H1 (cell line): ENCODE results near the gene POLE3. TPM values are rescaled to one million over a fixed set of nuclear protein-coding genes. Genes with fewer than 3 reads are reported as not detected.

Experiments used
- CTCF ChIA-PET: fragments of 300-600 bp; sonication (Branson Sonifier 250); formaldehyde crosslinking; loops from one replicate; lab custom pipeline; 2021; ENCODE audit not compliant: partially characterized antibody; lab: Charles Lee
- POLR2A ChIA-PET: fragments of 300-600 bp; sonication (Branson Sonifier 250); formaldehyde crosslinking; loops from one replicate; lab custom pipeline; 2021; ENCODE audit warnings: inconsistent platforms; ENCODE audit not compliant: partially characterized antibody; lab: Charles Lee
- DNase-seq, 2 experiments: peaks; one replicate each; pipeline versions ENCODE4 v3.0.0 to v3.0.0-alpha.2; 2010 to 2022; ENCODE audit warnings: low spot score in 2 of 2, low read depth in 1 of 2, mixed read lengths in 1 of 2
- FAIRE-seq: peaks from 2 replicates; lab custom pipeline; 2011; peaks lifted over from hg19 to GRCh38; lab: Jason Lieb, UNC
- H2AFZ ChIP-seq: 2 replicates; pipeline ENCODE4 v1.8.1; 2012; ENCODE audit warnings: low read length, inconsistent platforms
- H2AK5ac ChIP-seq: 2 replicates; pipeline ENCODE4 v1.6.1; 2013; ENCODE audit warnings: low read depth, low read length
- H2BK120ac ChIP-seq: replicated peaks from 2 replicates; pipeline ENCODE3; 2013; ENCODE audit warnings: low read depth, low read length, inconsistent platforms
- H2BK12ac ChIP-seq: 2 replicates; pipeline ENCODE4 v1.6.1; 2013; ENCODE audit warnings: low read depth, low read length
- H2BK15ac ChIP-seq: 2 replicates; pipeline ENCODE4 v1.6.1; 2013; ENCODE audit warnings: low read length
- H2BK20ac ChIP-seq: 2 replicates; pipeline ENCODE4 v1.6.1; 2013; ENCODE audit warnings: low read length
- H2BK5ac ChIP-seq: 2 replicates; pipeline ENCODE4 v1.6.1; 2013; ENCODE audit warnings: low read depth, low read length
- H3K14ac ChIP-seq: 2 replicates; pipeline ENCODE4 v1.6.1; 2013; ENCODE audit warnings: inconsistent platforms; ENCODE audit not compliant: insufficient read length
- H3K18ac ChIP-seq: 2 replicates; pipeline ENCODE4 v1.6.1; 2013; ENCODE audit warnings: low read length; ENCODE audit errors: extremely low read depth
- H3K23ac ChIP-seq: 2 replicates; pipeline ENCODE4 v1.6.1; 2013; ENCODE audit warnings: inconsistent platforms; ENCODE audit not compliant: insufficient read length
- H3K23me2 ChIP-seq: 2 replicates; pipeline ENCODE4 v1.6.1; 2013; ENCODE audit warnings: low read depth, low read length
- H3K27ac ChIP-seq: 2 replicates; pipeline ENCODE4 v1.6.1; 2011; ENCODE audit warnings: low read depth, low read length, inconsistent platforms
- H3K27me3 ChIP-seq, 4 experiments: replicated peaks in 1 of 4; 1 replicate in 1 of 4; 2 replicates in 3 of 4; pipeline versions ENCODE4 v1.6.1 to v1.8.1; 2011 to 2013; ENCODE audit warnings: low read length in 3 of 4, mild to moderate bottlenecking in 3 of 4, inconsistent platforms in 2 of 4, mixed read lengths in 2 of 4, moderate library complexity in 1 of 4; ENCODE audit not compliant: control insufficient read depth in 3 of 4, insufficient read depth in 3 of 4; ENCODE audit errors: extremely low read depth in 1 of 4
- H3K36me3 ChIP-seq, 4 experiments: 2 replicates each; pipeline versions ENCODE4 v1.6.1 to v1.8.1; 2011 to 2013; ENCODE audit warnings: mild to moderate bottlenecking in 4 of 4, low read length in 3 of 4, moderate library complexity in 2 of 4, control low read depth in 1 of 4, inconsistent platforms in 1 of 4; ENCODE audit not compliant: insufficient read depth in 4 of 4, control insufficient read depth in 2 of 4
- H3K4ac ChIP-seq: replicated peaks from 2 replicates; pipeline ENCODE3; 2013; ENCODE audit warnings: low read length, low read depth, mixed read lengths, inconsistent platforms; ENCODE audit not compliant: insufficient read length
- H3K4me1 ChIP-seq, 4 experiments: replicated peaks in 1 of 4; 1 replicate in 1 of 4; 2 replicates in 3 of 4; pipeline versions ENCODE4 v1.6.1 to v1.8.1; 2011 to 2013; ENCODE audit warnings: low read length in 3 of 4, inconsistent platforms in 2 of 4, mixed read lengths in 1 of 4; ENCODE audit not compliant: insufficient read depth in 4 of 4, control insufficient read depth in 3 of 4
- H3K4me2 ChIP-seq, 2 experiments: 2 replicates each; pipeline versions ENCODE4 v1.6.1 to v1.8.1; 2011 to 2013; ENCODE audit warnings: low read depth in 2 of 2, low read length in 2 of 2, control low read depth in 1 of 2, inconsistent platforms in 1 of 2, mild to moderate bottlenecking in 1 of 2; ENCODE audit not compliant: insufficient read depth in 1 of 2
- H3K4me3 ChIP-seq, 4 experiments: fragments of 200-600, 300-600 bp in 1 of 4; sonication (generic), shearing (Covaris generic), sonication (Bioruptor Twin) in 1 of 4; 2 replicates each; pipeline versions ENCODE4 v1.5.1 to v1.8.1; 2011 to 2016; ENCODE audit warnings: low read length in 4 of 4, low read depth in 3 of 4, control low read depth in 2 of 4, inconsistent platforms in 2 of 4, mild to moderate bottlenecking in 2 of 4, mixed read lengths in 1 of 4, moderate library complexity in 1 of 4; ENCODE audit not compliant: insufficient read depth in 2 of 4; ENCODE audit errors: extremely low read depth in 1 of 4
- H3K56ac ChIP-seq: replicated peaks from 2 replicates; pipeline ENCODE3; 2013; ENCODE audit warnings: low read depth, mild to moderate bottlenecking, mixed read lengths, low read length, inconsistent platforms; ENCODE audit not compliant: insufficient read length
- H3K79me1 ChIP-seq: 2 replicates; pipeline ENCODE4 v1.6.1; 2013; ENCODE audit warnings: low read depth, low read length, control low read depth
- H3K79me2 ChIP-seq, 2 experiments: 2 replicates each; pipeline versions ENCODE4 v1.6.1 to v1.8.1; 2012 to 2013; ENCODE audit warnings: low read length in 2 of 2, mild to moderate bottlenecking in 2 of 2, inconsistent platforms in 1 of 2; ENCODE audit not compliant: insufficient read depth in 2 of 2, control insufficient read depth in 1 of 2
- H3K9ac ChIP-seq, 4 experiments: replicated peaks in 1 of 4; 1 replicate in 1 of 4; 2 replicates in 3 of 4; pipeline versions ENCODE4 v1.6.1 to v1.8.1; 2011 to 2013; ENCODE audit warnings: low read depth in 3 of 4, low read length in 3 of 4, control low read depth in 2 of 4, mild to moderate bottlenecking in 2 of 4, moderate library complexity in 2 of 4, inconsistent platforms in 1 of 4; ENCODE audit errors: extremely low read depth in 1 of 4
- H3K9me3 ChIP-seq, 2 experiments: 2 replicates each; pipeline versions ENCODE4 v1.6.1 to v1.8.1; 2012 to 2013; ENCODE audit warnings: mild to moderate bottlenecking in 2 of 2, moderate library complexity in 2 of 2, control low read depth in 1 of 2, inconsistent platforms in 1 of 2, low read depth in 1 of 2, low read length in 1 of 2, mixed read lengths in 1 of 2; ENCODE audit not compliant: insufficient read depth in 2 of 2
- H4K20me1 ChIP-seq, 2 experiments: replicated peaks in 1 of 2; 2 replicates each; pipeline versions ENCODE3 to v1.8.1; 2011 to 2013; ENCODE audit warnings: inconsistent platforms in 2 of 2, low read length in 2 of 2, mild to moderate bottlenecking in 1 of 2; ENCODE audit not compliant: insufficient read depth in 2 of 2, control insufficient read depth in 1 of 2
- H4K5ac ChIP-seq: 2 replicates; pipeline ENCODE4 v1.6.1; 2013; ENCODE audit warnings: low read length, low read depth, mixed read lengths, inconsistent platforms; ENCODE audit not compliant: insufficient read length
- H4K8ac ChIP-seq: 2 replicates; pipeline ENCODE4 v1.8.0; 2013; ENCODE audit warnings: mild to moderate bottlenecking, moderate library complexity, low read length, inconsistent platforms; ENCODE audit not compliant: insufficient read depth; ENCODE audit errors: extremely low read depth
- H4K91ac ChIP-seq: replicated peaks from 2 replicates; pipeline ENCODE3; 2013; ENCODE audit warnings: low read length, mixed read lengths, inconsistent platforms; ENCODE audit not compliant: insufficient read length
- CBX8 ChIP-seq: fragments of 300-800, 300-1000 bp; sonication (generic); IDR thresholded peaks from 2 replicates; pipeline ENCODE4 v1.7.1; 2016; ENCODE audit warnings: low read depth, low read length, borderline replicate concordance
- GABPA ChIP-seq: IDR thresholded peaks from 2 replicates; pipeline ENCODE4 v1.6.1; 2011; ENCODE audit warnings: mild to moderate bottlenecking, low read length, moderate library complexity, borderline replicate concordance; ENCODE audit not compliant: insufficient read depth
- POLR2A ChIP-seq, 2 experiments: IDR thresholded peaks; 1 replicate in 1 of 2; 2 replicates in 1 of 2; pipeline ENCODE4 v1.6.1; 2011; ENCODE audit warnings: low read depth in 2 of 2, low read length in 2 of 2, mild to moderate bottlenecking in 2 of 2; ENCODE audit errors: control extremely low read depth in 1 of 2
- SUZ12 ChIP-seq: fragments of 200-600 bp; sonication (generic); IDR thresholded peaks from 2 replicates; pipeline ENCODE4 v1.6.1; 2012; ENCODE audit warnings: mild to moderate bottlenecking, inconsistent platforms, low read length, moderate library complexity, mixed read lengths
- WGBS, 2 experiments: shearing (Covaris generic) in 1 of 2; methylation state at CpG; one replicate each; pipeline versions ENCODE4 v1.1.6 to v1.1.7; 2013 to 2015; ENCODE audit warnings: low lambda C conversion rate in 2 of 2, mixed read lengths in 2 of 2, inconsistent platforms in 1 of 2, low coverage in 1 of 2, missing lambda C conversion rate in 1 of 2; ENCODE audit not compliant: insufficient replicate concordance in 2 of 2, insufficient coverage in 1 of 2, insufficient read length in 1 of 2; ENCODE audit errors: extremely low coverage in 1 of 2, missing lambda C conversion rate in 1 of 2; 5-methylcytosine and 5-hydroxymethylcytosine counted together
- polyA plus RNA-seq, 7 experiments: library from polyadenylated mRNA; depleted of rRNA in 3 of 7; stranded (reverse) in 5 of 7; unstranded in 2 of 7; fragments of >200 nt in 5 of 7; fragments of 200-250 nt in 2 of 7; gene quantifications; 1 replicate in 5 of 7; 2 replicates in 1 of 7; 4 replicates in 1 of 7; pipeline versions ENCODE4 v1.2.1 to v1.2.3, GENCODE V29; 2011 to 2013; ENCODE audit warnings: missing spikeins in 2 of 7, mixed read lengths in 2 of 7
- total RNA-seq: library from RNA; stranded (reverse); fragmentation: NEBNext Ultra II Directional; extraction: Animal tissue kit (Norgen Biotek cat#: 25700); gene quantifications from 2 replicates; pipeline ENCODE4 v1.2.1, GENCODE V29; 2021
- TF ChIP-seq, protein P1 (sequence below): IDR thresholded peaks from 2 replicates; pipeline ENCODE4 v1.6.1; 2012; ENCODE audit warnings: inconsistent platforms
- TF ChIP-seq, protein P2 (sequence below): IDR thresholded peaks from 2 replicates; pipeline ENCODE4 v1.6.1; 2011; ENCODE audit warnings: low read depth, mild to moderate bottlenecking, low read length; ENCODE audit not compliant: insufficient read depth
- TF ChIP-seq, protein P3 (sequence below): IDR thresholded peaks from 2 replicates; pipeline ENCODE4 v1.6.1; 2011; ENCODE audit warnings: low read length, improper control_type of control experiment

The POLE3 gene
- total and polyA plus RNA-seq, 2 of the 8 experiments (the other 6 are each of a cell fraction or from before 2014, with no cell fraction given) = 52.7 to 77.3 TPM

DNA sequence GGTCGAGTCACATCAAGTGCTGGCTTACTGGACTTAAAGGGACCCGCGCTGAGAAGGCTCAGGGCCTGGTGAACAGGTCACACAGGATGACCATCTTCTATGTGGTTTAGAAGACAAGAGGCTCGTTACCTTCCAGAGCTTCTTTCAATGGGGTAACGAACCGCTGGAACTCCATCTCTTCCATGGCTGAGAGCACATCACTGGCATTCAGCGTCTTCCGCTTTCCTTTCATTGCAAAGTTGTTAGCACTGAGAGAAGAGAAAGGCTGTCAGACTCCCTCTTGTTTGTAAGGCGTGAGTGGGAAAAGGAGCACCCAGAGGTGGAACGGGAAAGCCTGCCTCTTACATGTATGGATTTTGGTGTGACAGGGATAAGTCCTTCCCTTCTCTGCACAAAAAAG, 994 bp downstream of the POLE3 start:
- ChIA-PET POLR2A (interaction anchor here (0.8 to 3.4 kb wide), 27 partner anchors 9 to 988 kb away, joined by 3 to 43 read pairs (median 5); partner anchors contain the start of genes ALAD, CDC26, FKBP15 and HDHD3), CTCF (interaction anchor here (0.5 to 2.6 kb wide), 12 partner anchors 11 to 248 kb away, joined by 3 to 7 read pairs (median 4); no protein-coding TSS in a partner anchor)
- DNase-seq = no peak

More for the DNA sequence above, 994 bp downstream of the POLE3 start:
- no peak overlapping the region for H3K56ac ChIP-seq
- no peak overlapping the region for H2BK120ac ChIP-seq
- no peak overlapping the region for H3K23ac ChIP-seq
- 56% methylated on average over 10 of the region's 10 CpGs; no CpG with 5 or more reads in 1 of the 2 experiments for WGBS, 2 experiments
- no peaks in the 10 kb centered on the region for H4K20me1 ChIP-seq
- H3K4me1 ChIP-seq = peaks cover 0 to 10% (median 4%) of the 10 kb centered on the region in 4 experiments; a peak in 1 of 7 replicates
- 0 out of 2 replicates have a peak overlapping the region, but pooled peaks have one; percentile 16 for H2AFZ ChIP-seq
- H2BK12ac ChIP-seq = no peak overlapping the region; the same call in 1 of the 2 replicates
- peaks cover 14 to 20% (median 16%) of the 10 kb centered on the region in 4 experiments for H3K36me3 ChIP-seq
- H3K14ac ChIP-seq = no peak overlapping the region
- no peaks in the 10 kb centered on the region for H3K9me3 ChIP-seq
- H3K79me1 ChIP-seq = peaks cover 6% of the 10 kb centered on the region
- H3K23me2 ChIP-seq = peaks cover 8% of the 10 kb centered on the region
- H4K8ac ChIP-seq = no peak overlapping the region
- no peak overlapping the region for H3K4ac ChIP-seq
- H2AK5ac ChIP-seq = no peak overlapping the region
- no peaks in the 10 kb centered on the region for H3K27me3 ChIP-seq
- no peak overlapping the region for H4K5ac ChIP-seq
- no peak overlapping the region for H2BK15ac ChIP-seq
- peaks cover 0 to 22% of the 10 kb centered on the region in 2 experiments; a peak in 3 of 4 replicates for H3K79me2 ChIP-seq
- no peak for FAIRE-seq
- peak overlapping the region; percentile 97 for H3K27ac ChIP-seq
- TF ChIP-seq, protein P1, sequence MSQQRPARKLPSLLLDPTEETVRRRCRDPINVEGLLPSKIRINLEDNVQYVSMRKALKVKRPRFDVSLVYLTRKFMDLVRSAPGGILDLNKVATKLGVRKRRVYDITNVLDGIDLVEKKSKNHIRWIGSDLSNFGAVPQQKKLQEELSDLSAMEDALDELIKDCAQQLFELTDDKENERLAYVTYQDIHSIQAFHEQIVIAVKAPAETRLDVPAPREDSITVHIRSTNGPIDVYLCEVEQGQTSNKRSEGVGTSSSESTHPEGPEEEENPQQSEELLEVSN = no peak
- TF ChIP-seq GABPA (no peak), CBX8 (no peak), POLR2A (IDR thresholded peaks at IDR 0.05; ENCODE audit: control extremely low read depth in 1 of 2, low read depth in 2 of 2, low read length in 2 of 2) (peak in 1 of 2 experiments; percentile 0; a peak in 1 of 3 replicates), SUZ12 (no peak)
- TF ChIP-seq, protein P2, sequence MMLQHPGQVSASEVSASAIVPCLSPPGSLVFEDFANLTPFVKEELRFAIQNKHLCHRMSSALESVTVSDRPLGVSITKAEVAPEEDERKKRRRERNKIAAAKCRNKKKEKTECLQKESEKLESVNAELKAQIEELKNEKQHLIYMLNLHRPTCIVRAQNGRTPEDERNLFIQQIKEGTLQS = no peak
- TF ChIP-seq, protein P3, sequence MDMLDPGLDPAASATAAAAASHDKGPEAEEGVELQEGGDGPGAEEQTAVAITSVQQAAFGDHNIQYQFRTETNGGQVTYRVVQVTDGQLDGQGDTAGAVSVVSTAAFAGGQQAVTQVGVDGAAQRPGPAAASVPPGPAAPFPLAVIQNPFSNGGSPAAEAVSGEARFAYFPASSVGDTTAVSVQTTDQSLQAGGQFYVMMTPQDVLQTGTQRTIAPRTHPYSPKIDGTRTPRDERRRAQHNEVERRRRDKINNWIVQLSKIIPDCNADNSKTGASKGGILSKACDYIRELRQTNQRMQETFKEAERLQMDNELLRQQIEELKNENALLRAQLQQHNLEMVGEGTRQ = no peak
- peak overlapping the region; percentile 99 for H2BK5ac ChIP-seq
- no peak overlapping the region for H4K91ac ChIP-seq
- no peak overlapping the region for H3K18ac ChIP-seq
- peak overlapping the region; percentile 93 to 98 (median 98) for H3K9ac ChIP-seq
- H2BK20ac ChIP-seq = no peak overlapping the region
- peak overlapping the region; percentile 59 to 100 (median 96) for H3K4me3 ChIP-seq
- H3K4me2 ChIP-seq = peak overlapping the region; percentile 92 to 98
